AG04449 (cell line): ENCODE data around the gene CD48.

Source experiments
- CTCF ChIA-PET: fragments of 350-600 bp; formaldehyde crosslinking; extraction: SDS; loops from one replicate; lab custom pipeline; 2021; ENCODE audit warnings: antibody characterized with exemption; lab: Yijun Ruan, JAX
- POLR2A ChIA-PET: fragments of 400-600, 350-600 bp; formaldehyde crosslinking; extraction: SDS; loops from one replicate; lab custom pipeline; 2020; ENCODE audit warnings: antibody characterized with exemption, inconsistent platforms; lab: Yijun Ruan, JAX
- DNase-seq: peaks from one replicate; pipeline ENCODE4 v3.0.0-alpha.2; 2010; ENCODE audit warnings: low read depth, low spot score
- H3K4me3 ChIP-seq: 2 replicates; pipeline ENCODE4 v1.5.1; 2011; ENCODE audit warnings: low read depth, mild to moderate bottlenecking, control low read depth, low read length
- TF ChIP-seq, protein P1 (sequence below): IDR thresholded peaks from one replicate; pipeline ENCODE4 v1.5.1; 2011; ENCODE audit warnings: mild to moderate bottlenecking, moderate library complexity, low read length, control low read depth, inconsistent platforms; ENCODE audit not compliant: insufficient read depth; ENCODE audit errors: missing control alignments

The CD48 gene

DNA sequence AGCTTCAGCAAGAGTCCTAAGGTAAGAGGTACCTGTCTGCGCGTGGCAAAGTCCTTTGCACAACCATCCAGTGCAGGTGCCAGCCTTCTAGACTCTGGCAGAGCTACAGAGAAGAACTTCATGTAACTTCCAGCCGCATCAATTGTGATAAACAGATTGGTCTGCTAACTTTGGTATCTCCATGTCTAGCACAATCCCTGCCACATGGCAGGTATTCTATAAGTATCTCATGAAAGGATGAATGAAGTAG, 29.8 kb downstream of the CD48 start:
- no peak for DNase-seq
- POLR2A ChIA-PET: no interaction called here
- CTCF ChIA-PET: interaction anchor here (0.9 kb wide), 1 partner anchor 13 kb away, joined by 3 read pairs; no protein-coding TSS in a partner anchor
- TF ChIP-seq, protein P1, sequence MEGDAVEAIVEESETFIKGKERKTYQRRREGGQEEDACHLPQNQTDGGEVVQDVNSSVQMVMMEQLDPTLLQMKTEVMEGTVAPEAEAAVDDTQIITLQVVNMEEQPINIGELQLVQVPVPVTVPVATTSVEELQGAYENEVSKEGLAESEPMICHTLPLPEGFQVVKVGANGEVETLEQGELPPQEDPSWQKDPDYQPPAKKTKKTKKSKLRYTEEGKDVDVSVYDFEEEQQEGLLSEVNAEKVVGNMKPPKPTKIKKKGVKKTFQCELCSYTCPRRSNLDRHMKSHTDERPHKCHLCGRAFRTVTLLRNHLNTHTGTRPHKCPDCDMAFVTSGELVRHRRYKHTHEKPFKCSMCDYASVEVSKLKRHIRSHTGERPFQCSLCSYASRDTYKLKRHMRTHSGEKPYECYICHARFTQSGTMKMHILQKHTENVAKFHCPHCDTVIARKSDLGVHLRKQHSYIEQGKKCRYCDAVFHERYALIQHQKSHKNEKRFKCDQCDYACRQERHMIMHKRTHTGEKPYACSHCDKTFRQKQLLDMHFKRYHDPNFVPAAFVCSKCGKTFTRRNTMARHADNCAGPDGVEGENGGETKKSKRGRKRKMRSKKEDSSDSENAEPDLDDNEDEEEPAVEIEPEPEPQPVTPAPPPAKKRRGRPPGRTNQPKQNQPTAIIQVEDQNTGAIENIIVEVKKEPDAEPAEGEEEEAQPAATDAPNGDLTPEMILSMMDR: no peak
- no peak overlapping the region for H3K4me3 ChIP-seq

DNA sequence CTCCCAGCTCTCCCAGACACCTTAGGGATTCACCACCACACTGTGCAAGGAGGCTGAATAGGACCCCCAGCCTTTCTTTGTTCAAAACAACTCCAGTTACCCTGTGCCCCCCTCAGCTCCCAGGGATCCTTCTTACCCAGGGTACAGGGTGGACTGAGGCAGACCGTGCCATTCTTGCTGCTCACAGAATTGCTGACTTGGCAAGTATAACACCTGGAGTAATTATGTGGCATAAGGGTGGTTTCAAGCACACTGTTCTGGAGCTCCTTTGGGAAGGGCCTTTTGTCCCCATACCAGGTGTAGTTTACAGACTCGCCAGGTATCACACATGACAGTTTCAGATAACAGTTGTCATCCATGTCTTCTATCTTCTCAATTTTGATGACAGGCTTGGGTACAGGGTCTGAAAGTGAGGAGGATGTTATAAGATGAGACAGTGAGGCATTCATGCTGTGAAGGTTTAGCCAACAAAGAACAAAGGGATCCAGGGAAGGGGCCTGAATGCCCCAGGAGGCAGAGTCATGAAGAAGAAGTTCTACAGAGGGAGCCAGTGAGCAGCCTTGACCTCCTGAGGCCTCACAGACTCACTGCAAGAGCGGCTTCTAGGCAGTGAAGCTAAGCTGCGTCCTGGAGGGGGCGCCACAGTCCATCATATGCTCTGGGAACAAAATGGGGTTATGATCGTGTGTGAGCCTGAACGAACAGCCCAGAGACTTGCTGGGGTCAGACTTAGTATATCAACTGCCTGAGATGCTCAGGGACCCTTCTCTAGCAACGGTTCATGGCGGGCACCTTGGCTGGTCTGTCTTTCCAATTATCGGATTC, 30.3 kb downstream of the CD48 start:
- H3K4me3 ChIP-seq: no peak overlapping the region
- ChIA-PET POLR2A (no interaction called here), CTCF (interaction anchor here (0.9 to 1.1 kb wide), 2 partner anchors 12 to 271 kb away, joined by 3 read pairs; no protein-coding TSS in a partner anchor)
- DNase-seq: no peak
- TF ChIP-seq, protein P1: peak; percentile 28

DNA sequence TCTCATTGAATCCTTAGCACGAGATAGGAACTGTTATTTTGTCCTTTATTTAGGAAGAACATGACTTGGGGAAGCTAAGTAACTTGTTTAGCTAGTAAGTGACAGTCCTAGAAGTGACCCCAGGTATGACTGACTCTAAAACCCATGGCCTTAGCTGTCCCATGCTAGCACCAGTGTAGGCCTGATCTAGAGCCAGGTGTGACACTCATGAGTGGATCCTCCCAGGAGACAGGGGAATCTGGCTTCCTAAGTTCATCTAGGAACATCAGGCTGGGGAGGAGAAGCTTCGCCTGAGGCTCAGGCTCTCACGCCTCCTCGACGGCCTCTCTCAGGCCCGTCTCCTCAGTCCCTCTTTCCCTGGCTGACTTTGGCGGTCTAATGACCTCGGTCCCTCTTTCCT, 31.2 kb downstream of the CD48 start:
- POLR2A ChIA-PET: no interaction called here
- CTCF ChIA-PET: interaction anchor here (0.5 to 1.1 kb wide), 2 partner anchors 272 to 307 kb away, joined by 3 to 5 read pairs; no protein-coding TSS in a partner anchor
- TF ChIP-seq, protein P1: no peak
- no peak for DNase-seq
- no peak overlapping the region for H3K4me3 ChIP-seq

DNA sequence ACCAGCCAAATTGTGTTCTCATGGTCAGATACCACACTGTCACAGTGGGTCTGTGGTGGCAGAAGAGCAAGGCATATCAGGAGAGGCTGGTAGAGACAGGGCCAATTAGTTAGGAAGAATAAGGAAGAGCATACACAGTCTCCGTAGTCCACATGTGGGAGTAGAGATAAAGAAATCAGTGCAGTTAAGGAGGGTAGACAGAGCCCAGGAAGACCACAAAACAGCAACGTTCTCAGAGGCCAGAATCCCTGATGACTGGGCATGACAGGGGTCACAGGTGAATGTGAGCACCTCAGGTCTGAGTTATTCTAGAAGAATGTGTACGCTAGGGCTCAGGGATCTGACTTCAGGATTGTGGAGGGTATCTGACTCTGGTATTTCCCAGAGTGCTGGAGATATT, 31.7 kb downstream of the CD48 start:
- TF ChIP-seq, protein P1: no peak
- ChIA-PET CTCF (interaction anchor here (1.1 kb wide), 1 partner anchor 273 kb away, joined by 3 read pairs; no protein-coding TSS in a partner anchor), POLR2A (no interaction called here)
- no peak for DNase-seq
- H3K4me3 ChIP-seq: no peak overlapping the region

DNA sequence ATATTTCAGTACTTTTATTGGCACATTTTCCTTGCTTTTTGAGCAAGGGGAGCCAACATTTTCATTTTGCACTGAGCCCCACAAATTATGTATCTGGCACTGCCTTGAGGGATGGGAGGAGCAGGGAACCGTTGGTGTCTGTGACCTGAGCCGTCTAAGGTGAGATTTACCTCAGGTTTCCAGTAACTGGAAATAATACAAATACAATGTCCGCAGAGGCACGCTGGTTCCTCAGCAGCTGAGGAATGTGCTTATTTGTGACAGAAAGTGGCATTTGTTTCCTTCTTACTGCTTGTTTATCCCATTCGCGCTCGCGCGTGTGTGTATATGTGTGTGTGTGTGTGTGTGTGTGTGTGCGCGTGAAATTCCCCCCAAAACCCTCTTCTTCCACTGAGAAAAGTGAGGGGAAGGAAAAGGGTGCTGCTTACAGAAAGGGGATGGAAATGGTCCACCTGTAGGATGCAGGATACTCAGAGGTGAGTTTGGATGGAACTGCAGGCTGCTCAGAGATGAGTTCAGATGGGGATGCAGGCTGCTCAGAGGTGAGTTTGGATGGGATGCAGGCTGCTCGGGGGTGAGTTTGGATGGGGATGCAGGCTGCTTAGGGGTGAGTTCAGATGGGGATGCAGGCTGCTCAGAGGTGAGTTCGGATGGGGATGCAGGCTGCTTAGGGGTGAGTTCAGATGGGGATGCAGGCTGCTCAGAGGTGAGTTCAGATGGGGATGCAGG, 34.6 kb downstream of the CD48 start:
- ChIA-PET CTCF (interaction anchor here (1.0 kb wide), 1 partner anchor 26 kb away, joined by 3 read pairs; no protein-coding TSS in a partner anchor), POLR2A (no interaction called here)
- H3K4me3 ChIP-seq: no peak overlapping the region
- TF ChIP-seq, protein P1: no peak
- no peak for DNase-seq
